ENCODE data around the gene CFLAR. TPM values are rescaled to one million over a fixed set of nuclear protein-coding genes. Genes with fewer than 3 reads are reported as not detected.

Gene CFLAR
- total and polyA plus RNA-seq, 2 of the 13 experiments (the other 11 are each of a cell fraction or from before 2014, with no cell fraction given): 43.8 to 92.1 TPM

GRCh38 chr2:201149064-201149820, 33.3 kb downstream of the CFLAR start (continued):
- TF ChIP-seq, protein P1, sequence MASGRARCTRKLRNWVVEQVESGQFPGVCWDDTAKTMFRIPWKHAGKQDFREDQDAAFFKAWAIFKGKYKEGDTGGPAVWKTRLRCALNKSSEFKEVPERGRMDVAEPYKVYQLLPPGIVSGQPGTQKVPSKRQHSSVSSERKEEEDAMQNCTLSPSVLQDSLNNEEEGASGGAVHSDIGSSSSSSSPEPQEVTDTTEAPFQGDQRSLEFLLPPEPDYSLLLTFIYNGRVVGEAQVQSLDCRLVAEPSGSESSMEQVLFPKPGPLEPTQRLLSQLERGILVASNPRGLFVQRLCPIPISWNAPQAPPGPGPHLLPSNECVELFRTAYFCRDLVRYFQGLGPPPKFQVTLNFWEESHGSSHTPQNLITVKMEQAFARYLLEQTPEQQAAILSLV (CRISPR knock-in tag; IDR thresholded peaks at IDR 0.05; ENCODE audit: borderline replicate concordance): no peak
- TF ChIP-seq, protein P2, sequence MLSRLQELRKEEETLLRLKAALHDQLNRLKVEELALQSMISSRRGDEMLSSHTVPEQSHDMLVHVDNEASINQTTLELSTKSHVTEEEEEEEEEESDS (CRISPR knock-in tag; IDR thresholded peaks at IDR 0.05; ENCODE audit: borderline replicate concordance): no peak
- no peak for TF ChIP-seq ZNF720 (CRISPR knock-in tag; IDR thresholded peaks at IDR 0.05)
- TF ChIP-seq ZFAT (CRISPR knock-in tag; conservative IDR thresholded peaks at IDR 0.05): no peak
- TF ChIP-seq KMT2A (CRISPR knock-in tag; IDR thresholded peaks at IDR 0.05): no peak; the same call in 1 of the 2 replicates
- TF ChIP-seq KIAA2018 (CRISPR knock-in tag; IDR thresholded peaks at IDR 0.05; ENCODE audit: borderline replicate concordance): no peak
- peak; percentile 68 for TF ChIP-seq ZNF644 (CRISPR knock-in tag; IDR thresholded peaks at IDR 0.05; ENCODE audit: low read depth)
- peak; percentile 83; the same call in 1 of the 2 replicates for TF ChIP-seq NFKBIZ (CRISPR knock-in tag; IDR thresholded peaks at IDR 0.05)
- TF ChIP-seq ZBTB34 (CRISPR knock-in tag; IDR thresholded peaks at IDR 0.05): no peak; the same call in 1 of the 2 replicates
- TF ChIP-seq SKI (IDR thresholded peaks at IDR 0.05; ENCODE audit: partially characterized antibody): no peak
- TF ChIP-seq, protein P3, sequence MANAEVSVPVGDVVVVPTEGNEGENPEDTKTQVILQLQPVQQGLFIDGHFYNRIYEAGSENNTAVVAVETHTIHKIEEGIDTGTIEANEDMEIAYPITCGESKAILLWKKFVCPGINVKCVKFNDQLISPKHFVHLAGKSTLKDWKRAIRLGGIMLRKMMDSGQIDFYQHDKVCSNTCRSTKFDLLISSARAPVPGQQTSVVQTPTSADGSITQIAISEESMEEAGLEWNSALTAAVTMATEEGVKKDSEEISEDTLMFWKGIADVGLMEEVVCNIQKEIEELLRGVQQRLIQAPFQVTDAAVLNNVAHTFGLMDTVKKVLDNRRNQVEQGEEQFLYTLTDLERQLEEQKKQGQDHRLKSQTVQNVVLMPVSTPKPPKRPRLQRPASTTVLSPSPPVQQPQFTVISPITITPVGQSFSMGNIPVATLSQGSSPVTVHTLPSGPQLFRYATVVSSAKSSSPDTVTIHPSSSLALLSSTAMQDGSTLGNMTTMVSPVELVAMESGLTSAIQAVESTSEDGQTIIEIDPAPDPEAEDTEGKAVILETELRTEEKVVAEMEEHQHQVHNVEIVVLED (CRISPR knock-in tag; IDR thresholded peaks at IDR 0.05; ENCODE audit: borderline replicate concordance): no peak
- peak; percentile 84 for TF ChIP-seq CEBPG (CRISPR knock-in tag; IDR thresholded peaks at IDR 0.05)
- TF ChIP-seq TARDBP (CRISPR knock-in tag; IDR thresholded peaks at IDR 0.05): peak; percentile 65; the same call in 1 of the 2 replicates
- TF ChIP-seq ZNF329 (CRISPR knock-in tag; IDR thresholded peaks at IDR 0.05; ENCODE audit: low read depth): no peak
